Activated CD4-positive, alpha-beta memory T cell treated with anti-CD3 and anti-CD28 coated beads, Interleukin-2, amount 10 ng/mL, durations not matched to agents 7 days and 5 days (primary cell): ENCODE results near the gene HSPA5. TPM values are rescaled to one million over a fixed set of nuclear protein-coding genes. Genes with fewer than 3 reads are reported as not detected.
"Not testable (repeated sequence)": the region's sequence is repeated elsewhere in the genome, so short reads cannot be mapped to it uniquely, and the experiment has no call there.

ENCODE experiments used
- CTCF ChIA-PET: fragments of 350-600 bp; sonication (Branson Sonifier 250); formaldehyde crosslinking; loops from one replicate; lab custom pipeline; 2021; ENCODE audit warnings: antibody characterized with exemption, inconsistent platforms; lab: Charles Lee
- POLR2A ChIA-PET: fragments of 350-600 bp; sonication (Branson Sonifier 250); formaldehyde crosslinking; loops from one replicate; lab custom pipeline; 2021; ENCODE audit warnings: antibody characterized with exemption; lab: Charles Lee
- DNase-seq: peaks from one replicate; pipeline ENCODE4 v3.0.0-alpha.2; 2020
- H3K27ac Mint-ChIP-seq: one replicate; pipeline ENCODE4 v1.8.0; 2021; ENCODE audit warnings: mild to moderate bottlenecking, mixed read lengths
- H3K27me3 Mint-ChIP-seq: one replicate; pipeline ENCODE4 v1.8.0; 2021; ENCODE audit warnings: mixed read lengths
- H3K36me3 Mint-ChIP-seq: one replicate; pipeline ENCODE4 v1.8.0; 2021; ENCODE audit warnings: low read depth, mixed read lengths
- H3K4me1 Mint-ChIP-seq: one replicate; pipeline ENCODE4 v1.8.0; 2021; ENCODE audit warnings: mixed read lengths
- H3K4me3 Mint-ChIP-seq: one replicate; pipeline ENCODE4 v1.8.0; 2021; ENCODE audit warnings: mild to moderate bottlenecking, mixed read lengths
- H3K9me3 Mint-ChIP-seq: one replicate; pipeline ENCODE4 v1.8.0; 2021; ENCODE audit warnings: mixed read lengths
- total RNA-seq, 2 experiments: library from RNA; stranded (reverse); gene quantifications; one replicate each; pipeline ENCODE4 v1.2.3, GENCODE V29; 2021

HSPA5 gene
- total RNA-seq, result 100 to 1,000 TPM; 155 to 156 TPM

GRCh38 chr9:125241000-125241862, at the start of gene HSPA5:
TSS of gene HSPA5 (minus strand) at chr9:125241343. CDS start at chr9:125241126, 217 bp downstream.
- Mint-ChIP-seq H3K27me3 (no peaks in the 10 kb centered on the region), H3K36me3 (peaks cover 57% of the 10 kb centered on the region), H3K9me3 (no peaks in the 10 kb centered on the region), H3K27ac (peak within 1 kb of the TSS; percentile 98), H3K4me1 (peaks cover 48% of the 10 kb centered on the region), H3K4me3 (peak within 1 kb of the TSS; percentile 92)
- DNase-seq, result peak; percentile 100
- CTCF ChIA-PET, result interaction anchor here (0.6 to 2.4 kb wide), 11 partner anchors 15 to 395 kb away, joined by 3 to 26 read pairs (median 4); partner anchors contain the start of genes GAPVD1 and RABEPK
- POLR2A ChIA-PET, result interaction anchor here (0.6 to 5.0 kb wide), 55 partner anchors 7 to 1565 kb away, joined by 3 to 112 read pairs (median 6); partner anchors contain the start of genes ARPC5L, GAPVD1, GOLGA1 and PPP6C

GRCh38 chr9:125286935-125287433, 45.8 kb upstream of the HSPA5 start:
- H3K9me3 Mint-ChIP-seq, H3K4me1 Mint-ChIP-seq, POLR2A ChIA-PET, H3K27me3 Mint-ChIP-seq, H3K36me3 Mint-ChIP-seq, H3K4me3 Mint-ChIP-seq, H3K27ac Mint-ChIP-seq, DNase-seq: not testable (repeated sequence)
- CTCF ChIA-PET, result interaction anchor here (0.7 kb wide), 1 partner anchor 17 kb away, joined by 3 read pairs; no protein-coding TSS in a partner anchor

- ChIA-PET POLR2A (no interaction called here), CTCF (no interaction called here)
- Mint-ChIP-seq H3K27me3 (no peaks in the 10 kb centered on the region), H3K27ac (no peak overlapping the region), H3K4me3 (no peak overlapping the region), H3K36me3 (peaks cover 8% of the 10 kb centered on the region), H3K4me1 (no peaks in the 10 kb centered on the region), H3K9me3 (no peaks in the 10 kb centered on the region)
- no peak for DNase-seq
These were observed 43.7 kb upstream of the HSPA5 start for GRCh38 chr9:125284855-125285254.

- POLR2A ChIA-PET, result no interaction called here
- no peaks in the 10 kb centered on the region for H3K27me3 Mint-ChIP-seq
These were observed 39.8 kb upstream of the HSPA5 start for GRCh38 chr9:125280945-125281344.

GRCh38 chr9:125277411-125277810, 36.3 kb upstream of the HSPA5 start:
- ChIA-PET CTCF (no interaction called here), POLR2A (no interaction called here)
- Mint-ChIP-seq H3K4me1 (no peaks in the 10 kb centered on the region), H3K9me3 (no peaks in the 10 kb centered on the region), H3K36me3 (peaks cover 12% of the 10 kb centered on the region), H3K4me3 (no peak overlapping the region), H3K27ac (no peak overlapping the region), H3K27me3 (no peaks in the 10 kb centered on the region)
- no peak for DNase-seq

More at GRCh38 chr9:125280945-125281344, 39.8 kb upstream of the HSPA5 start:
- Mint-ChIP-seq H3K9me3 (no peaks in the 10 kb centered on the region), H3K27ac (no peak overlapping the region), H3K36me3 (peaks cover 13% of the 10 kb centered on the region), H3K4me1 (no peaks in the 10 kb centered on the region), H3K4me3 (no peak overlapping the region)
- DNase-seq, result no peak
- CTCF ChIA-PET, result no interaction called here

GRCh38 chr9:125276771-125277170, 35.6 kb upstream of the HSPA5 start:
- POLR2A ChIA-PET, result interaction anchor here (1.1 kb wide), 1 partner anchor 36 kb away, joined by 3 read pairs; the partner anchor contains the start of gene HSPA5
- no peaks in the 10 kb centered on the region for H3K4me1 Mint-ChIP-seq
- no peak overlapping the region for H3K4me3 Mint-ChIP-seq
- no peaks in the 10 kb centered on the region for H3K27me3 Mint-ChIP-seq
- DNase-seq, result no peak
- no peak overlapping the region for H3K27ac Mint-ChIP-seq
- peaks cover 11% of the 10 kb centered on the region for H3K36me3 Mint-ChIP-seq
- no peaks in the 10 kb centered on the region for H3K9me3 Mint-ChIP-seq
- CTCF ChIA-PET, result no interaction called here

GRCh38 chr9:125272697-125273096, 31.6 kb upstream of the HSPA5 start:
- no peaks in the 10 kb centered on the region for H3K9me3 Mint-ChIP-seq
- ChIA-PET POLR2A (interaction anchor here (1.6 kb wide), 1 partner anchor 34 kb away, joined by 6 read pairs; no protein-coding TSS in a partner anchor), CTCF (no interaction called here)
- no peak for DNase-seq
- H3K27me3 Mint-ChIP-seq, result no peaks in the 10 kb centered on the region
- peaks cover 5% of the 10 kb centered on the region for H3K4me1 Mint-ChIP-seq
- H3K4me3 Mint-ChIP-seq, result no peak overlapping the region
- H3K27ac Mint-ChIP-seq, result no peak overlapping the region
- peaks cover 27% of the 10 kb centered on the region for H3K36me3 Mint-ChIP-seq

GRCh38 chr9:125271081-125271480, 29.9 kb upstream of the HSPA5 start:
- peaks cover 7% of the 10 kb centered on the region for H3K4me1 Mint-ChIP-seq
- ChIA-PET POLR2A (no interaction called here), CTCF (interaction anchor here (1.7 kb wide), 1 partner anchor 9 kb away, joined by 4 read pairs; the partner anchor contains the start of gene GAPVD1)

GRCh38 chr9:125269014-125269397, 27.9 kb upstream of the HSPA5 start:
- Mint-ChIP-seq H3K4me1 (peaks cover 21% of the 10 kb centered on the region), H3K4me3 (no peak overlapping the region), H3K9me3 (no peaks in the 10 kb centered on the region), H3K36me3 (peaks cover 42% of the 10 kb centered on the region), H3K27ac (no peak overlapping the region), H3K27me3 (no peaks in the 10 kb centered on the region)
- no peak for DNase-seq
- POLR2A ChIA-PET, result interaction anchor here (3.9 kb wide), 1 partner anchor 27 kb away, joined by 12 read pairs; the partner anchor contains the start of gene HSPA5
- CTCF ChIA-PET, result interaction anchor here (0.6 to 0.7 kb wide), 2 partner anchors 64 to 262 kb away, joined by 3 read pairs; no protein-coding TSS in a partner anchor

More at GRCh38 chr9:125271081-125271480, 29.9 kb upstream of the HSPA5 start:
- no peak for DNase-seq
- Mint-ChIP-seq H3K36me3 (peaks cover 31% of the 10 kb centered on the region), H3K9me3 (no peaks in the 10 kb centered on the region), H3K4me3 (no peak overlapping the region), H3K27me3 (no peaks in the 10 kb centered on the region), H3K27ac (no peak overlapping the region)

GRCh38 chr9:125268394-125269013, 27.4 kb upstream of the HSPA5 start:
- H3K36me3 Mint-ChIP-seq, result peaks cover 47% of the 10 kb centered on the region
- no peak overlapping the region for H3K27ac Mint-ChIP-seq
- no peaks in the 10 kb centered on the region for H3K9me3 Mint-ChIP-seq
- H3K27me3 Mint-ChIP-seq, result no peaks in the 10 kb centered on the region
- CTCF ChIA-PET, result interaction anchor here (0.6 kb wide), 1 partner anchor 65 kb away, joined by 3 read pairs; no protein-coding TSS in a partner anchor
- no peak overlapping the region for H3K4me3 Mint-ChIP-seq
- POLR2A ChIA-PET, result interaction anchor here (3.9 kb wide), 1 partner anchor 27 kb away, joined by 12 read pairs; the partner anchor contains the start of gene HSPA5
- H3K4me1 Mint-ChIP-seq, result peaks cover 26% of the 10 kb centered on the region
- DNase-seq, result no peak

GRCh38 chr9:125264068-125264467, 22.9 kb upstream of the HSPA5 start:
- POLR2A ChIA-PET, result interaction anchor here (5.5 kb wide), 1 partner anchor 21 kb away, joined by 112 read pairs; the partner anchor contains the start of gene HSPA5
- Mint-ChIP-seq H3K36me3 (peaks cover 38% of the 10 kb centered on the region), H3K4me3 (peak overlapping the region; percentile 39), H3K4me1 (peaks cover 49% of the 10 kb centered on the region), H3K27ac (peak overlapping the region; percentile 72)
- CTCF ChIA-PET, result interaction anchor here (0.6 to 2.0 kb wide), 4 partner anchors 9 to 98 kb away, joined by 3 to 5 read pairs (median 4); partner anchors contain the start of gene HSPA5
- H3K9me3 Mint-ChIP-seq, H3K27me3 Mint-ChIP-seq: not testable (repeated sequence)
- peak; percentile 45 for DNase-seq

- Mint-ChIP-seq H3K27me3 (peaks cover 2% of the 10 kb centered on the region), H3K4me1 (peaks cover 44% of the 10 kb centered on the region), H3K36me3 (peaks cover 29% of the 10 kb centered on the region), H3K9me3 (no peaks in the 10 kb centered on the region), H3K4me3 (peak overlapping the region; percentile 91), H3K27ac (peak overlapping the region; percentile 73)
- CTCF ChIA-PET, result interaction anchor here (1.1 to 3.0 kb wide), 6 partner anchors 8 to 115 kb away, joined by 3 to 26 read pairs (median 4); partner anchors contain the start of genes HSPA5 and RABEPK
- POLR2A ChIA-PET, result interaction anchor here (1.2 to 5.5 kb wide), 4 partner anchors 20 to 321 kb away, joined by 3 to 112 read pairs (median 10); partner anchors contain the start of gene HSPA5
- DNase-seq, result no peak
These were observed 21.3 kb upstream of the HSPA5 start for GRCh38 chr9:125262294-125262991.
